LNCaP clone FGC (cell line): ENCODE measurements around the gene MBNL1.

Experiments
- DNase-seq: peaks from one replicate; pipeline ENCODE4 v3.0.0-alpha.2; 2011; ENCODE audit warnings: low read depth
- H3K4me3 ChIP-seq: 2 replicates; pipeline ENCODE4 v1.5.1; 2011; ENCODE audit warnings: mild to moderate bottlenecking, low read depth, low read length, control low read depth
- CTCF ChIP-seq: IDR thresholded peaks from 2 replicates; pipeline ENCODE4 v1.5.1; 2012; ENCODE audit warnings: mild to moderate bottlenecking; ENCODE audit not compliant: control insufficient read depth, insufficient read depth; ENCODE audit errors: extremely low read depth

The MBNL1 gene

GRCh38 chr3:152513301-152513960 is 244.7 kb downstream of the MBNL1 start:
- TF ChIP-seq CTCF = no peak
- no peak overlapping the region for H3K4me3 ChIP-seq
- no peak for DNase-seq
